ENCODE results near the gene ALDH1B1. TPM values are rescaled to one million over a fixed set of nuclear protein-coding genes. Genes with fewer than 3 reads are reported as not detected.

ALDH1B1 gene
- total and polyA plus RNA-seq, 9 of the 15 experiments (the other 6 are each of a cell fraction or from before 2014, with no cell fraction given): 8.6 to 46.5 (median 30.8) TPM

DNA sequence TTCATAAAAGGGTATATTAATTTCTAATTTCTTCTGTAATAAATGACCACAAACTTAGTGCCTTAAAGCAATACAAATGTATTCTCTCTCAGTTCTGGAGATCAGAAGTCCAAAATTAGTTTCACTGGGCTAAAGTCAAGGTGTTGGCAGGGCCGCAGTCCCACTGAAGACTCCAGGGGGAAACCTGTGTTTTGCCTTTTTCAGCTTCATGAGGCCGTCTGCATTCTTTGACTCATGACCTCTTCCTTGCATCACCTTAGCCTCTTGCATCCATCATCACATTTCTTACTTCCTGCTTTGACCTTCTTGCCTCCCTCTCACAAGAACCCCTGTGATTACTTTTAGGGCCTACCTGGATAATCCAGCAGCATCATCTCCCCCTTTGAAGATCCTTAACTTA is 42.0 kb upstream of the ALDH1B1 start (continued):
- TF ChIP-seq RERE (CRISPR knock-in tag; IDR thresholded peaks at IDR 0.05; ENCODE audit: borderline replicate concordance): no peak
- TF ChIP-seq TBL1XR1 (IDR thresholded peaks at IDR 0.05; ENCODE audit: low read length in 2 of 2): no peak
- TF ChIP-seq SIRT6 (IDR thresholded peaks at IDR 0.05; ENCODE audit: low read depth, low read length): no peak
- TF ChIP-seq, protein P1, sequence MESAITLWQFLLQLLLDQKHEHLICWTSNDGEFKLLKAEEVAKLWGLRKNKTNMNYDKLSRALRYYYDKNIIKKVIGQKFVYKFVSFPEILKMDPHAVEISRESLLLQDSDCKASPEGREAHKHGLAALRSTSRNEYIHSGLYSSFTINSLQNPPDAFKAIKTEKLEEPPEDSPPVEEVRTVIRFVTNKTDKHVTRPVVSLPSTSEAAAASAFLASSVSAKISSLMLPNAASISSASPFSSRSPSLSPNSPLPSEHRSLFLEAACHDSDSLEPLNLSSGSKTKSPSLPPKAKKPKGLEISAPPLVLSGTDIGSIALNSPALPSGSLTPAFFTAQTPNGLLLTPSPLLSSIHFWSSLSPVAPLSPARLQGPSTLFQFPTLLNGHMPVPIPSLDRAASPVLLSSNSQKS (CRISPR knock-in tag; IDR thresholded peaks at IDR 0.05): no peak
- TF ChIP-seq ZNF408 (CRISPR knock-in tag; IDR thresholded peaks at IDR 0.05; ENCODE audit: low read depth): no peak
- no peak for TF ChIP-seq BCL6 (CRISPR knock-in tag; IDR thresholded peaks at IDR 0.05)
- TF ChIP-seq ZNF436 (CRISPR knock-in tag; IDR thresholded peaks at IDR 0.05): no peak
- no peak for TF ChIP-seq CBX8 (IDR thresholded peaks at IDR 0.05; ENCODE audit: borderline replicate concordance, extremely low read depth, low read depth, low read length, poor library complexity, severe bottlenecking)
